Muscle layer of duodenum (tissue), 2 donors: Measurements from ENCODE around the gene C21orf58.

Experiments used
- H3K27ac ChIP-seq: one replicate; pipeline ENCODE4 v1.7.0; 2013; ENCODE audit warnings: mild to moderate bottlenecking, low read length
- H3K27me3 ChIP-seq: one replicate; pipeline ENCODE4 v1.7.0; 2013; ENCODE audit warnings: low read depth, mild to moderate bottlenecking, control low read depth, low read length
- H3K36me3 ChIP-seq, 2 donors: one replicate each; pipeline ENCODE4 v1.7.0; 2013; ENCODE audit warnings: low read length in 2 of 2, control low read depth in 1 of 2, mild to moderate bottlenecking in 1 of 2; ENCODE audit not compliant: insufficient read depth in 2 of 2, control insufficient read depth in 1 of 2
- H3K4me1 ChIP-seq, 2 donors: one replicate each; pipeline ENCODE4 v1.7.0; 2013; ENCODE audit warnings: low read length in 2 of 2, mild to moderate bottlenecking in 2 of 2, control low read depth in 1 of 2, moderate library complexity in 1 of 2; ENCODE audit not compliant: insufficient read depth in 2 of 2, control insufficient read depth in 1 of 2
- H3K4me3 ChIP-seq, 2 donors: one replicate each; pipeline ENCODE4 v1.7.0; 2013; ENCODE audit warnings: low read length in 2 of 2, low read depth in 1 of 2, mild to moderate bottlenecking in 1 of 2
- H3K9me3 ChIP-seq, 2 donors: one replicate each; pipeline ENCODE4 v1.7.0; 2013; ENCODE audit warnings: low read length in 2 of 2, control low read depth in 1 of 2, mild to moderate bottlenecking in 1 of 2; ENCODE audit not compliant: control insufficient read depth in 1 of 2
- donor health status: healthy.

The C21orf58 gene

DNA sequence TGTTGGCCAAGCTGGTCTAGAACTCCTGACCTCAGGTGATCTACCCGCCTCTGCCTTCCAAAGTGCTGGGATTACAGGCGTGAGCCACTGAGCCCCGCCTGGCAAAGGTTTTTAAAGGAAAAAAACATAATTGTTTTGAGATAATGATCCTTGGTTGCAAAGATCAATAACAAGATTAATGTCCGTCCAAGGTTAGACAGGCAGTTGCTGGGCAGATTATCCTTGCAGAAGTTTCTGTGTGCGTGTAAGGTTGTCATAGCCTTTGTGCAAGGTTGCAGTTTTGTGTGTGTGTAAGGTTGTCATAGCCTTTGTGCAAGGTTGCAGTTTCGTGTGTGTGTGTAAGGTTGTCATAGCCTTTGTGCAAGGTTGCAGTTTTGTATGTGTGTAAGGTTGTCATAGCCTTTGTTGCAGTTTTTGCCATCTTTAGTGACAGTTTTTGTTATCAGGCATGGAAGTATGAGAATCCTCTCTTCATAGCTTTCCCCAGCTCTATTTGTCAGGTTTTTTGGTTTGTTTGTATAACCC, 34.0 kb downstream of the C21orf58 start:
- Histone ChIP-seq H3K27ac (no peak overlapping the region), H3K4me1 (peaks cover 8% of the 10 kb centered on the region in 2 donors), H3K4me3 (no peak overlapping the region), H3K27me3 (no peaks in the 10 kb centered on the region), H3K36me3 (peaks cover 0 to 16% of the 10 kb centered on the region in 2 donors), H3K9me3 (no peaks in the 10 kb centered on the region)

DNA sequence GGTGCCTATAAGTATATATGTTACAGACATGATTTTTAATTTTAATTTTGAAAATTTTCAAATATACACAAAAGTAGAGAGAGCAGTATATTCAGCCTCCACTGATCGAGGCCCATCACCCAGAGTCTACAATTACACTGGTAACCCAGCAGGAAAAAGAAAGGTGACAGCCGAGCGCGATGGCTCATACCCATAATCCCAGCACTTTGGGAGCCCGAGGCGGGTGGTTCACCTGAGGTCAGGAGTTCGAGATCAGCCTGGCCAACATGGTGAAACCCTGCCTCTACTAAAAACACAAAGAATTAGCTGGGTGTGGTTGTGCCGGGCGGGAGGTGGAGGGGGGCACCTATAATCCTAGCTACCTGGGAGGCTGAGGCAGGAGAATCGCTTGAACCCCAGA, 36.1 kb downstream of the C21orf58 start:
- peaks cover 20 to 29% of the 10 kb centered on the region in 2 donors for H3K4me1 ChIP-seq
- H3K27ac ChIP-seq = no peak overlapping the region
- H3K36me3 ChIP-seq = peaks cover 9 to 26% of the 10 kb centered on the region in 2 donors
- no peaks in the 10 kb centered on the region for H3K9me3 ChIP-seq
- no peaks in the 10 kb centered on the region for H3K27me3 ChIP-seq
- no peak overlapping the region for H3K4me3 ChIP-seq

DNA sequence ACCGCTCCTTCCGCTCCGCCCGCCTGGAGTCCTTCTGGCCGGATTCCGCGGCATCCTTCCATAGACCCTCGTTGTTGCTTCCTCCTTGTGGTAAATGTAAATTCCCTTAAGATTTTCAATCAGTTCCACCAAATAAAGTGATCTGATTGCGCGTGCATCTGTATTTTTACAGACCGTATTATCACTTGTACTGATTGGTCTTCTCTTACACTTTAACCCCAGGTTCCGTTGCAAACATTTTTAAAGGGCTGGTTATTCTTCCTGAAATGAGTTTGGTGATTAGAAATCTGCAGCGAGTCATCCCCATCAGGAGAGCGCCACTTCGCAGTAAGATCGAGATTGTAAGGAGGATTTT, 37.0 kb downstream of the C21orf58 start:
- Histone ChIP-seq H3K27me3 (no peaks in the 10 kb centered on the region), H3K4me1 (peaks cover 20 to 36% of the 10 kb centered on the region in 2 donors), H3K27ac (peak overlapping the region; percentile 85), H3K4me3 (peak overlapping the region; percentile 95 to 99), H3K9me3 (no peaks in the 10 kb centered on the region), H3K36me3 (peaks cover 9 to 20% of the 10 kb centered on the region in 2 donors)

- H3K27me3 ChIP-seq = no peaks in the 10 kb centered on the region
- peak within 1 kb of the TSS; percentile 85 for H3K27ac ChIP-seq
- peaks cover 9 to 17% of the 10 kb centered on the region in 2 donors for H3K36me3 ChIP-seq
- no peaks in the 10 kb centered on the region for H3K9me3 ChIP-seq
- peaks cover 20 to 37% of the 10 kb centered on the region in 2 donors for H3K4me1 ChIP-seq
- peak within 1 kb of the TSS; percentile 95 to 99 for H3K4me3 ChIP-seq
These were observed 37.7 kb downstream of the C21orf58 start, which contains the start of gene YBEY for GRCh38 chr21:46285761-46286647. Gene YBEY, plus strand, starts transcription at chr21:46286342. Its CDS starts 572 bp downstream, at chr21:46286914.

DNA sequence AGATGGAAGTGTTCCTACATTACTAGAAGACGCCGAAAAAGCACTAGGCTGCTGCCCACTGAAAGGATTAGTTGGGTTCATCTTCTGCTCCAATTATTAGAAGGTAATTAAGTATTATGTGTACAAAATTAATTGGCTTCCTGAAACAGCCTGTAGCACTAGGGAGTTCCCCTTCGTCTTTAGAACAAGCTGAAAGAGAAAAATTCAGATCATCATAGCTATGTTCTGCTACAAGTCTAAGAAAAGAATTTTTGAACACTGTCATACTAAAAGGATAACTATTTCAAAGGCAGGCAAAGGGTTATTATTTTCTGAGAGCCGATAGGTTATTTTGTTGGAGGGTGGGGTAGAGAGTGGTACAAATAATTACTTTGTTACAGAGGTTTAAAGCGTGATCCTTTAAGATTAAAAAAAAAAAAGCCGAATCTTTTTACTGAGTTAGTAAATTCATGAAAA, 38.4 kb downstream of the C21orf58 start, which contains the start of gene MCM3AP:
TSS of gene MCM3AP (minus strand) at position 406 of the 456 bp plus-strand sequence. CDS start at position 81, 325 bp downstream.
- peaks cover 20 to 37% of the 10 kb centered on the region in 2 donors for H3K4me1 ChIP-seq
- peak within 1 kb of the TSS; percentile 95 to 99 for H3K4me3 ChIP-seq
- H3K27ac ChIP-seq = peak within 1 kb of the TSS; percentile 85
- no peaks in the 10 kb centered on the region for H3K27me3 ChIP-seq
- no peaks in the 10 kb centered on the region for H3K9me3 ChIP-seq
- H3K36me3 ChIP-seq = peaks cover 9 to 21% of the 10 kb centered on the region in 2 donors

- peaks cover 20 to 37% of the 10 kb centered on the region in 2 donors for H3K4me1 ChIP-seq
- H3K36me3 ChIP-seq = peaks cover 12 to 26% of the 10 kb centered on the region in 2 donors
- no peaks in the 10 kb centered on the region for H3K27me3 ChIP-seq
- H3K4me3 ChIP-seq = peak overlapping the region; percentile 95 to 99
- H3K9me3 ChIP-seq = no peaks in the 10 kb centered on the region
- no peak overlapping the region for H3K27ac ChIP-seq
These were observed 38.9 kb downstream of the C21orf58 start for GRCh38 chr21:46284733-46285132.

DNA sequence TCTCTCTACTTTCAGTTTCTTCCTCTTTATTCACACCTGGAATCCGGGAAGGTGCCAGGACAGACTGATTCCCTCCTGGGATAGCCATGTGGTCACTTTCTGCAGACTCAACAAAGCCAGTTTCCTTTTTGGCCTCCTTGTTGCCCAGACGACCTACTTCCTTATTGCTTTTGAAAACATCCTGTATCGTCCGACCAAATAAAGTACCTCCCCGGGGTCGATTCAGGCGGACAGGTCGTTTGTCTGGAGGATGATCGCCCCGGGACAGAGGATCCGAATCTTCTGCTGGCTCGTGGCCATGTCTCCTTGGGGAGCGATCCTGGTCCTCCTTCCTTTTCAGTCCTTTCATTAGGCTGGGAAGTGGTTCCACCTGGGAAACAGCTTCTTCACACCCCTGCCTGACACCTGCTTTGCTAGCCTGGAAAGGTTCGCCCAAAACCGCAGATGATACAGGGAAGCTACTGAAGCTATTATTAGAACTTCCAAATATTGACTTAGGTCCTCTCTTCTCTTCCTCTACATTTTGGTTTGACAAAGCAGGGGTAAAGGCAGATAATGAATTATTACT, 39.5 kb downstream of the C21orf58 start:
- peaks cover 20 to 37% of the 10 kb centered on the region in 2 donors for H3K4me1 ChIP-seq
- H3K36me3 ChIP-seq = peaks cover 18 to 32% of the 10 kb centered on the region in 2 donors
- H3K27ac ChIP-seq = no peak overlapping the region
- peak overlapping the region; percentile 55 to 95 for H3K4me3 ChIP-seq
- H3K9me3 ChIP-seq = no peaks in the 10 kb centered on the region
- no peaks in the 10 kb centered on the region for H3K27me3 ChIP-seq

DNA sequence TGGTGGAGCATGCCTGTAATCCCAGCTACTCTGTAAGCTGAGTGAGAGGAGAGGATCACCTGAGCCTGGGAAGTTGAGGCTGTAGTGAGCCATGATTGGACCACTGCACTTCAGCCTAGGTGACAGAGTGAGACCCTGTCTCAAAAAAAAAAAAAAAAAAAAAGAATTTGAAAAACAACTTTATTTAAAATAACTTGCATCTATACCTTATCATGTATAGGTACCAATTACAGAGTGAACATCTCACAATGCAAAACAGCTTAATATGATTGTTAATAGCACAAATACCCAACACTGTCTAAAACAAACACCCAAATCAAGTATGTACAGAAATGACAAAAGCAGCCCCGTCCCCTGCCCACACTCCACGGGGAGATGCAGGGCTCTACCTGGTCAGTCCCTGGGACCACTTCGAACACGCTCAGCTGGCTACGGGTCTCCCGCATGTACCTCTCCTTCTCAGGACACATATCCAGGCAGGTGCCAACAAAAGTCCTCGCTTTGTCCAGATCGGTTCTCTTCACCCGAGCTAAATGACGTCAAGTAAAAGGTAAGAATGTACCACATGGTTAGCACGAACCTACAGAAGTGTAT, 48.8 kb downstream of the C21orf58 start:
- Histone ChIP-seq H3K27ac (no peak overlapping the region), H3K4me1 (no peaks in the 10 kb centered on the region), H3K9me3 (no peaks in the 10 kb centered on the region), H3K4me3 (no peak overlapping the region), H3K27me3 (no peaks in the 10 kb centered on the region), H3K36me3 (peaks cover 66 to 88% of the 10 kb centered on the region in 2 donors)

DNA sequence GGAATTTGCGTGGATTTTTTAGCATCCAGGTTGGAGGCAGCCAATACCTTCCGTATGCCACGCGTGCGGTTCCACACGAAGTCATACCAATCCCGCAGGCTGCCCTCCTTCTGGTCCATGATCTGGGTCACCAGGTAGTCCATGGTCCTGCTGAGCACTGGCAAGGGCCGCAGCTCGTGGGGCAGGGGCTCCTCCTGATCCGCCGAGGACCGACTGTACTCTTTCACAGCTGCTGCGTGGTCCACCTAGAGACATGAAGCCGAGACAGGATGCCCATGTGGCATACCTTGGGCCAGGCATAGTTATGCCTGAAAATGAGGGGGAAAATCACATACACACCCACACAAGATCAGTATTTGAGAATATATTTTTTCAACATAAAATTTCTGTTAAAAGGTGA, 50.3 kb downstream of the C21orf58 start:
- Histone ChIP-seq H3K4me3 (no peak overlapping the region), H3K27me3 (no peaks in the 10 kb centered on the region), H3K27ac (no peak overlapping the region), H3K9me3 (no peaks in the 10 kb centered on the region), H3K4me1 (no peaks in the 10 kb centered on the region), H3K36me3 (peaks cover 64 to 88% of the 10 kb centered on the region in 2 donors)

DNA sequence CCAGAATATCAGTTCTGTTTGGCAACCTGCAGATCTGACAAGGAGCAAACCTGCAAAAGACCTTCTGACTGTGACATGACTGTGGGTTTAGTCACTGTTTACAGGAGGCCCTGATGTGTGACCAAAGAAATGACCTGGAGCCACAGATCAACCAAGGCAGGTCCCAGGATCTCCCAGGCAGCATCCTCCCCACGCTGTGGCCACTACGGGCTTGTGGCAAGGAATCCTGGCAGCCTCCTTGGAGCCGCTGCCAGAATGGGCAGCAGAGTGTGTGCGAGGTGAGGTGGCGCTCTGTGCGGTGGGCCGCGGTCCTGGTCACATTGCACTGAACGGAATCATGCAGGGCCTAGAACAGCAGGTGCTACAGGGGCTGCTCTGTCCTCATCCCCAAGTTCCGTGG, 54.2 kb downstream of the C21orf58 start:
- Histone ChIP-seq H3K4me1 (no peaks in the 10 kb centered on the region), H3K27me3 (no peaks in the 10 kb centered on the region), H3K27ac (no peak overlapping the region), H3K9me3 (no peaks in the 10 kb centered on the region), H3K4me3 (no peak overlapping the region), H3K36me3 (peaks cover 76 to 94% of the 10 kb centered on the region in 2 donors)

- Histone ChIP-seq H3K36me3 (peaks cover 72 to 91% of the 10 kb centered on the region in 2 donors), H3K27me3 (no peaks in the 10 kb centered on the region), H3K27ac (no peak overlapping the region), H3K4me1 (no peaks in the 10 kb centered on the region), H3K9me3 (no peaks in the 10 kb centered on the region), H3K4me3 (no peak overlapping the region)
These were observed 55.3 kb downstream of the C21orf58 start for GRCh38 chr21:46268371-46268770.
